HL-60 (cell line): ENCODE measurements around the gene ROCK1.

Source experiments
- DNase-seq, 2 experiments: peaks; one replicate each; pipeline ENCODE4 v3.0.0-alpha.2; 2010 to 2020; ENCODE audit warnings: low read depth in 1 of 2, low spot score in 1 of 2
- H3K27ac ChIP-seq: fragments of 250-450 bp; sonication (Bioruptor Pico); replicated peaks from 2 replicates; pipeline ENCODE4 v1.5.1; 2020; ENCODE audit warnings: mild to moderate bottlenecking, moderate library complexity
- H3K27me3 ChIP-seq: fragments of 250-450 bp; sonication (Bioruptor Pico); 2 replicates; pipeline ENCODE4 v1.5.1; 2021; ENCODE audit warnings: mild to moderate bottlenecking, moderate library complexity; ENCODE audit not compliant: insufficient read depth, poor library complexity, severe bottlenecking
- H3K4me3 ChIP-seq: replicated peaks from 2 replicates; pipeline ENCODE4 v1.5.1; 2011; ENCODE audit warnings: mild to moderate bottlenecking, control low read depth, low read length; ENCODE audit not compliant: insufficient read depth
- CTCF ChIP-seq: IDR thresholded peaks from one replicate; pipeline ENCODE4 v1.5.1; 2011; ENCODE audit warnings: low read length, control low read depth, inconsistent platforms; ENCODE audit not compliant: insufficient read depth
- GABPA ChIP-seq: IDR thresholded peaks from 2 replicates; pipeline ENCODE4 v1.6.1; 2012; ENCODE audit warnings: low read depth
- POLR2AphosphoS5 ChIP-seq: IDR thresholded peaks from 2 replicates; pipeline ENCODE4 v1.6.1; 2012; ENCODE audit warnings: low read depth
- REST ChIP-seq: IDR thresholded peaks from 2 replicates; pipeline ENCODE4 v1.6.1; 2012; ENCODE audit warnings: low read depth; ENCODE audit not compliant: insufficient replicate concordance
- SPI1 ChIP-seq: IDR thresholded peaks from 2 replicates; pipeline ENCODE4 v1.6.1; 2012; ENCODE audit warnings: low read depth, mild to moderate bottlenecking, borderline replicate concordance

The ROCK1 gene

GRCh38 chr18:21109936-21110712 is 1.5 kb downstream of the ROCK1 start:
- DNase-seq: no peak
- H3K27ac ChIP-seq: peak overlapping the region; percentile 96
- TF ChIP-seq SPI1 (peak; percentile 85), GABPA (no peak)
- H3K4me3 ChIP-seq: peak overlapping the region; percentile 96
- H3K27me3 ChIP-seq: no peaks in the 10 kb centered on the region

- Histone ChIP-seq H3K27ac (no peak overlapping the region), H3K4me3 (no peak overlapping the region), H3K27me3 (no peaks in the 10 kb centered on the region)
- DNase-seq: peak in 1 of 2 experiments; percentile 37
- TF ChIP-seq REST (no peak), GABPA (no peak), SPI1 (0 out of 2 replicates have a peak, but pooled peaks have one; percentile 7), POLR2AphosphoS5 (no peak), CTCF (no peak)
Observed at GRCh38 chr18:21105936-21106335, 5.7 kb downstream of the ROCK1 start.

GRCh38 chr18:21101172-21101571 is 10.4 kb downstream of the ROCK1 start:
- H3K4me3 ChIP-seq: no peak overlapping the region
- no peaks in the 10 kb centered on the region for H3K27me3 ChIP-seq
- TF ChIP-seq GABPA (no peak), CTCF (no peak), POLR2AphosphoS5 (no peak), SPI1 (no peak), REST (no peak)
- no peak for DNase-seq
- H3K27ac ChIP-seq: no peak overlapping the region

GRCh38 chr18:21100678-21101077 is 10.9 kb downstream of the ROCK1 start:
- DNase-seq: no peak
- TF ChIP-seq GABPA (no peak), CTCF (no peak), SPI1 (no peak), POLR2AphosphoS5 (no peak), REST (no peak)
- Histone ChIP-seq H3K27me3 (no peaks in the 10 kb centered on the region), H3K4me3 (no peak overlapping the region), H3K27ac (no peak overlapping the region)
